GM10266 (cell line): ENCODE measurements around the gene SLITRK3.

Experiments used
- DNase-seq: peaks from one replicate; pipeline ENCODE4 v3.0.0; 2012; ENCODE audit errors: extremely low spot score
- CTCF ChIP-seq: IDR thresholded peaks from 2 replicates; pipeline ENCODE4 v1.5.1; 2012; ENCODE audit warnings: mild to moderate bottlenecking, low read depth; ENCODE audit not compliant: control insufficient read depth, insufficient read depth; ENCODE audit errors: missing control alignments

The SLITRK3 gene

GRCh38 chr3:165197481-165197800 lies 1.3 kb upstream of the SLITRK3 start:
- DNase-seq = no peak
- TF ChIP-seq CTCF = no peak

- TF ChIP-seq CTCF = no peak
- DNase-seq = peak; percentile 33
Observed at GRCh38 chr3:165196577-165197480, 645 bp upstream of the SLITRK3 start.

GRCh38 chr3:165195241-165195639 lies 944 bp downstream of the SLITRK3 start:
- TF ChIP-seq CTCF = no peak
- no peak for DNase-seq

GRCh38 chr3:165194511-165195240 lies 1.5 kb downstream of the SLITRK3 start:
- TF ChIP-seq CTCF = no peak
- DNase-seq = no peak

GRCh38 chr3:165193366-165194254 lies 2.6 kb downstream of the SLITRK3 start:
- DNase-seq = no peak
- TF ChIP-seq CTCF = no peak

GRCh38 chr3:165192610-165193192 lies 3.5 kb downstream of the SLITRK3 start:
- TF ChIP-seq CTCF = no peak
- no peak for DNase-seq
